Measurements from ENCODE around the gene DOCK1.

DNA sequence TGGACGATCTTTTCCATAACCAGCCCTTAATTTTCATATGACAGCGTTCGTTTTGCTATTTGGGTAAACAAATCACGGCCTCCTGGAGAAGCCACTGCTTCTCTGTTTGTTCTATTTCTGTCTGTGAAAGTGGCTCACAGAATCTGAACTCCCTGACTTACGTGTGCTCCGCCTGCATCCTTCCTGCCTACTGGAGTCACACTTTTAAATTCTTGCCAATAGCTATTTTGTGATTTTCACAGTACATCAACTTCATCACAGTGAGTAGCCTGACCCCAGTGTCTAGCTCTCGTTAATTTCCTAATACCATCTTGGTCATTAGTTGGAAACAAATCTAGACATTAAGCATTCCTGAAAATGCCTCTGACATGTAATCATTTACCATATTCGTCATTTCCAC, 594.9 kb downstream of the DOCK1 start:
- TF ChIP-seq, protein P1, sequence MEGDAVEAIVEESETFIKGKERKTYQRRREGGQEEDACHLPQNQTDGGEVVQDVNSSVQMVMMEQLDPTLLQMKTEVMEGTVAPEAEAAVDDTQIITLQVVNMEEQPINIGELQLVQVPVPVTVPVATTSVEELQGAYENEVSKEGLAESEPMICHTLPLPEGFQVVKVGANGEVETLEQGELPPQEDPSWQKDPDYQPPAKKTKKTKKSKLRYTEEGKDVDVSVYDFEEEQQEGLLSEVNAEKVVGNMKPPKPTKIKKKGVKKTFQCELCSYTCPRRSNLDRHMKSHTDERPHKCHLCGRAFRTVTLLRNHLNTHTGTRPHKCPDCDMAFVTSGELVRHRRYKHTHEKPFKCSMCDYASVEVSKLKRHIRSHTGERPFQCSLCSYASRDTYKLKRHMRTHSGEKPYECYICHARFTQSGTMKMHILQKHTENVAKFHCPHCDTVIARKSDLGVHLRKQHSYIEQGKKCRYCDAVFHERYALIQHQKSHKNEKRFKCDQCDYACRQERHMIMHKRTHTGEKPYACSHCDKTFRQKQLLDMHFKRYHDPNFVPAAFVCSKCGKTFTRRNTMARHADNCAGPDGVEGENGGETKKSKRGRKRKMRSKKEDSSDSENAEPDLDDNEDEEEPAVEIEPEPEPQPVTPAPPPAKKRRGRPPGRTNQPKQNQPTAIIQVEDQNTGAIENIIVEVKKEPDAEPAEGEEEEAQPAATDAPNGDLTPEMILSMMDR (IDR thresholded peaks at IDR 0.05): no peak
- TF ChIP-seq POLR2A (IDR thresholded peaks at IDR 0.05): no peak
